ENCODE data around the gene WFDC11. TPM values are rescaled to one million over a fixed set of nuclear protein-coding genes. Genes with fewer than 3 reads are reported as not detected.

WFDC11 gene
- total RNA-seq, 4 donors from 2014 or later: not detected

GRCh38 chr20:45630371-45630770, 39.7 kb downstream of the WFDC11 start:
- TF ChIP-seq, protein P1, sequence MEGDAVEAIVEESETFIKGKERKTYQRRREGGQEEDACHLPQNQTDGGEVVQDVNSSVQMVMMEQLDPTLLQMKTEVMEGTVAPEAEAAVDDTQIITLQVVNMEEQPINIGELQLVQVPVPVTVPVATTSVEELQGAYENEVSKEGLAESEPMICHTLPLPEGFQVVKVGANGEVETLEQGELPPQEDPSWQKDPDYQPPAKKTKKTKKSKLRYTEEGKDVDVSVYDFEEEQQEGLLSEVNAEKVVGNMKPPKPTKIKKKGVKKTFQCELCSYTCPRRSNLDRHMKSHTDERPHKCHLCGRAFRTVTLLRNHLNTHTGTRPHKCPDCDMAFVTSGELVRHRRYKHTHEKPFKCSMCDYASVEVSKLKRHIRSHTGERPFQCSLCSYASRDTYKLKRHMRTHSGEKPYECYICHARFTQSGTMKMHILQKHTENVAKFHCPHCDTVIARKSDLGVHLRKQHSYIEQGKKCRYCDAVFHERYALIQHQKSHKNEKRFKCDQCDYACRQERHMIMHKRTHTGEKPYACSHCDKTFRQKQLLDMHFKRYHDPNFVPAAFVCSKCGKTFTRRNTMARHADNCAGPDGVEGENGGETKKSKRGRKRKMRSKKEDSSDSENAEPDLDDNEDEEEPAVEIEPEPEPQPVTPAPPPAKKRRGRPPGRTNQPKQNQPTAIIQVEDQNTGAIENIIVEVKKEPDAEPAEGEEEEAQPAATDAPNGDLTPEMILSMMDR (IDR thresholded peaks at IDR 0.05; ENCODE audit: low read depth): no peak

- TF ChIP-seq, protein P1 (IDR thresholded peaks at IDR 0.05; ENCODE audit: low read depth): no peak
Measured at GRCh38 chr20:45629496-45630100, 40.4 kb downstream of the WFDC11 start, which contains the start of gene WFDC10A. Gene WFDC10A, plus strand, starts transcription at chr20:45629739. Its CDS starts 75 bp downstream, at chr20:45629814.

DNA sequence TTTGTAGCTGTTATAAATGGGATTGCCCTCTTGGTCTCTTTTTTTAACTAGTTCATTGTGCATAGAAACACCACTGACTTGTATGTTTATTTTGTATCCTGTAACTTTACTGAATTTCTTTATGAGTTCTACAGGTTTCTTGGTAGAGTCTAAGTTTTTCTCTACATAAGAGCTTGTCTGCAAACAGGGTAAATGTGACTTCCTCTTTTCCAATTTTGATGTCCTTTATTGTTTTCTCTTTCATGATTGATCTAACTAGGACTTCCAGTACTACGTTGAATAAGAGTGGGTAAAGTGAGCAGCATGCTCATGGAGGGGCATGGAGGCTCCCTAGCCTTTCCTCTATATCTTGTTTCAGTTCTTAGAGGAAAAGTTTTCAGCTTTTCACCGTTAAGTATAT, 43.5 kb downstream of the WFDC11 start:
- TF ChIP-seq, protein P1 (IDR thresholded peaks at IDR 0.05; ENCODE audit: low read depth): no peak

DNA sequence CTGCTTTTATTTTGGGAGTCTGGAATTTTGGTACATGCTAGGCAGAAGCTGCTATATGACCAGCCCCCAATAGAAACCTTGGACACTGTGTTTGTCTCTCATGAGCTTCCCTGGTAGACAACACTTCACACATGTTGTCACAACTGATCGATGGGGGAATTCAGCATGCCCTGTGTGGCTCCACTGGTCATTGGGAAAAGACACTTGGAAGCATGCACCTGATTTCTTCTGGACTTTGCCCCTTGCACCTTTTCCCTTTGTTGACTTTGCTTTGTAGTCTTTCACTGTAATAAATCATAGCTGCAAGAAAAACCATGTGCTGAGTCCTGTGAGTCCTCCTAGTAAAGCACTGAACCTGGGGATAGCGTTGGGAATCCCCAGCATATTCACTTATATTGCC, 48.4 kb downstream of the WFDC11 start:
- TF ChIP-seq, protein P1 (IDR thresholded peaks at IDR 0.05; ENCODE audit: low read depth): no peak

DNA sequence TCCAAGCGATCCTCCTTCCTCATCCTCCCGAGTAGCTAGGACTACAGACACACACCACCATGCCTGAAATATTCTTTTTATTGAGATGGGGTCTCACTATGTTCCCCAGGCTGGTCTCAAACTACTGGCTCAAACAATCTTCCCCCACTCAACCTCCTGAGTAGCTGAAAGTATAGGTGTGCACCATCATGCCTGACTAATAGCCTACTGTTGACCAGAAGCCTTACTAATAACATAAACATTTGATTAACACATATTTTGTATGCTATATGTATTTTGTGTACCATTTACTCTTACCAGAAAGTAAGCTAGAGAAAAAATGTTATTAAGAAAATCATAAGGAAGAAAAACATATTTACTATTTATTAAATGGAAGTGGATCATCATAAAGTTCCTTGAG, 52.4 kb downstream of the WFDC11 start:
- TF ChIP-seq, protein P1 (IDR thresholded peaks at IDR 0.05; ENCODE audit: low read depth): no peak

- TF ChIP-seq, protein P1 (IDR thresholded peaks at IDR 0.05; ENCODE audit: low read depth): no peak
Measured at GRCh38 chr20:45612314-45612713, 57.7 kb downstream of the WFDC11 start.

GRCh38 chr20:45611054-45611453, 59.0 kb downstream of the WFDC11 start:
- TF ChIP-seq, protein P1 (IDR thresholded peaks at IDR 0.05; ENCODE audit: low read depth): no peak

Measured in subcutaneous adipose tissue (tissue), 4 donors.